DMS114 treated with DMSO at 0.1 percent for 48 hours (cell line): ENCODE measurements around the gene SUN3.

Source experiments
- DNase-seq: peaks from one replicate; lab custom pipeline; 2025; ENCODE audit not compliant: unreplicated experiment; lab: John Stamatoyannopoulos, UW

Gene SUN3

GRCh38 chr7:48028938-48029337 is at the start of gene SUN3:
Gene SUN3 (minus strand): TSS chr7:48029107. CDS start chr7:48028938, 169 bp downstream.
- DNase-seq, result no peak

GRCh38 chr7:48078470-48078869 is 49.6 kb upstream of the SUN3 start:
- DNase-seq, result no peak

- no peak for DNase-seq
Observed at GRCh38 chr7:48077423-48077822, 48.5 kb upstream of the SUN3 start.

- DNase-seq, result no peak
Observed at GRCh38 chr7:48074204-48074654, 45.3 kb upstream of the SUN3 start.

GRCh38 chr7:48067475-48067874 is 38.6 kb upstream of the SUN3 start:
- DNase-seq, result no peak

GRCh38 chr7:48063985-48064384 is 35.1 kb upstream of the SUN3 start:
- DNase-seq, result no peak

- no peak for DNase-seq
Observed at GRCh38 chr7:48059706-48060105, 30.8 kb upstream of the SUN3 start.

GRCh38 chr7:48058990-48059389 is 30.1 kb upstream of the SUN3 start:
- DNase-seq, result no peak

- no peak for DNase-seq
Observed at GRCh38 chr7:48053736-48054135, 24.8 kb upstream of the SUN3 start.

- DNase-seq, result no peak
Observed at GRCh38 chr7:48052748-48053147, 23.8 kb upstream of the SUN3 start.

- DNase-seq, result no peak
Observed at GRCh38 chr7:48049850-48050249, 20.9 kb upstream of the SUN3 start.

GRCh38 chr7:48048113-48048512 is 19.2 kb upstream of the SUN3 start:
- no peak for DNase-seq

GRCh38 chr7:48046458-48046857 is 17.6 kb upstream of the SUN3 start:
- DNase-seq, result no peak

GRCh38 chr7:48045195-48045765 is 16.4 kb upstream of the SUN3 start:
- no peak for DNase-seq

- no peak for DNase-seq
Observed at GRCh38 chr7:48042636-48043035, 13.7 kb upstream of the SUN3 start.

GRCh38 chr7:48042216-48042615 is 13.3 kb upstream of the SUN3 start:
- no peak for DNase-seq

- DNase-seq, result no peak
Observed at GRCh38 chr7:48041653-48041970, 12.7 kb upstream of the SUN3 start.

GRCh38 chr7:48040944-48041652 is 12.2 kb upstream of the SUN3 start:
- no peak for DNase-seq

GRCh38 chr7:48038815-48039506 is 10.1 kb upstream of the SUN3 start:
- DNase-seq, result no peak

GRCh38 chr7:48035967-48036478 is 7.1 kb upstream of the SUN3 start:
- DNase-seq, result no peak

- DNase-seq, result peak; percentile 91
Observed at GRCh38 chr7:48035301-48035966, 6.5 kb upstream of the SUN3 start, which contains the start of gene C7orf57. Gene C7orf57 (plus strand): TSS chr7:48035543. CDS start chr7:48036309, 766 bp downstream.

- DNase-seq, result no peak
Observed at GRCh38 chr7:48033922-48034321, 5.0 kb upstream of the SUN3 start.
